Erythroblast (primary cell): ENCODE data around the gene PPIL1.

Experiments
- GATA1 ChIP-seq: IDR thresholded peaks from 2 replicates; pipeline ENCODE4 v1.6.1; 2011; ENCODE audit warnings: low read depth, mild to moderate bottlenecking, control low read depth, low read length, moderate library complexity
- POLR2A ChIP-seq: IDR thresholded peaks from 2 replicates; pipeline ENCODE4 v1.6.1; 2011; ENCODE audit warnings: mild to moderate bottlenecking, low read length

GRCh38 chr6:36862848-36863382, 11.7 kb downstream of the PPIL1 start:
- TF ChIP-seq POLR2A (no peak), GATA1 (no peak)
